ENCODE results near the gene ANP32A.

Gene ANP32A

GRCh38 chr15:68821190-68821840, 620 bp upstream of the ANP32A start:
- no peak for DNase-seq (ENCODE audit: low read depth in 4 of 4, low spot score in 1 of 4)

- no peak for DNase-seq (ENCODE audit: low read depth in 4 of 4, low spot score in 1 of 4)
These were observed 1.0 kb downstream of the ANP32A start for GRCh38 chr15:68819495-68820294.

GRCh38 chr15:68818769-68819494, 1.8 kb downstream of the ANP32A start:
- peak in 1 of 4 experiments; percentile 47 for DNase-seq (ENCODE audit: low read depth in 4 of 4, low spot score in 1 of 4)

GRCh38 chr15:68818066-68818768, 2.5 kb downstream of the ANP32A start:
- DNase-seq (ENCODE audit: low read depth in 4 of 4, low spot score in 1 of 4): peak in 3 of 4 experiments; percentile 42 to 55 (median 49)

- DNase-seq (ENCODE audit: low read depth in 4 of 4, low spot score in 1 of 4): peak; percentile 47 to 61 (median 54)
These were observed 3.2 kb downstream of the ANP32A start for GRCh38 chr15:68817304-68818065.

- DNase-seq (ENCODE audit: low read depth in 4 of 4, low spot score in 1 of 4): no peak
These were observed 3.8 kb downstream of the ANP32A start for GRCh38 chr15:68816795-68817303.

- DNase-seq (ENCODE audit: low read depth in 4 of 4, low spot score in 1 of 4): no peak
These were observed 4.5 kb downstream of the ANP32A start for GRCh38 chr15:68816158-68816557.

- no peak for DNase-seq (ENCODE audit: low read depth in 4 of 4, low spot score in 1 of 4)
These were observed 5.1 kb downstream of the ANP32A start for GRCh38 chr15:68815598-68815997.

- DNase-seq (ENCODE audit: low read depth in 4 of 4, low spot score in 1 of 4): no peak
These were observed 6.1 kb downstream of the ANP32A start for GRCh38 chr15:68814596-68814995.

- DNase-seq (ENCODE audit: low read depth in 4 of 4, low spot score in 1 of 4): no peak
These were observed 7.9 kb downstream of the ANP32A start for GRCh38 chr15:68812597-68813431.

- no peak for DNase-seq (ENCODE audit: low read depth in 4 of 4, low spot score in 1 of 4)
These were observed 8.6 kb downstream of the ANP32A start for GRCh38 chr15:68812069-68812468.

- DNase-seq (ENCODE audit: low read depth in 4 of 4, low spot score in 1 of 4): no peak
These were observed 11.2 kb downstream of the ANP32A start for GRCh38 chr15:68809517-68809916.

- no peak for DNase-seq (ENCODE audit: low read depth in 4 of 4, low spot score in 1 of 4)
These were observed 11.9 kb downstream of the ANP32A start for GRCh38 chr15:68808770-68809169.

- no peak for DNase-seq (ENCODE audit: low read depth in 4 of 4, low spot score in 1 of 4)
These were observed 12.6 kb downstream of the ANP32A start for GRCh38 chr15:68808091-68808490.

- DNase-seq (ENCODE audit: low read depth in 4 of 4, low spot score in 1 of 4): no peak
These were observed 13.4 kb downstream of the ANP32A start for GRCh38 chr15:68807249-68807648.

GRCh38 chr15:68806220-68807060, 14.3 kb downstream of the ANP32A start:
- no peak for DNase-seq (ENCODE audit: low read depth in 4 of 4, low spot score in 1 of 4)

- no peak for DNase-seq (ENCODE audit: low read depth in 4 of 4, low spot score in 1 of 4)
These were observed 18.3 kb downstream of the ANP32A start for GRCh38 chr15:68802373-68802772.

- no peak for DNase-seq (ENCODE audit: low read depth in 4 of 4, low spot score in 1 of 4)
These were observed 19.0 kb downstream of the ANP32A start for GRCh38 chr15:68801572-68802148.

Data from stimulated activated CD4-positive, alpha-beta T cell treated with anti-CD3 and anti-CD28 coated beads, Interleukin-1b, Interleukin-23, amount 100 ng/mL, for 24 hours (primary cell).